Heart right ventricle (tissue), 16 donors: ENCODE results near the gene PLCB4. TPM values are rescaled to one million over a fixed set of nuclear protein-coding genes. Genes with fewer than 3 reads are reported as not detected.
A peak's percentile ranks its signal among the peaks of the same experiment; 100 is the strongest.

ENCODE experiments used
- ATAC-seq, 8 donors: fragments of 200-7000 bp; cut with Tn5 transposase; one replicate each; pipeline ENCODE4 v1.9.1; 2020; ENCODE audit warnings: mild to moderate bottlenecking in 8 of 8, moderate library complexity in 8 of 8, moderate number of reproducible peaks in 1 of 8
- DNase-seq, 2 donors: peaks; one replicate each; pipeline ENCODE4 v3.0.0-alpha.2; 2020
- H3K27ac ChIP-seq, 10 donors: fragments of 200-600 bp; sonication (generic) in 2 of 10; one replicate each; pipeline versions ENCODE4 v1.5.0 to v1.8.0; 2020 to 2022; ENCODE audit warnings: mild to moderate bottlenecking in 3 of 10
- H3K27me3 ChIP-seq, 7 donors: fragments of 200-600 bp; one replicate each; pipeline ENCODE4 v1.8.0; 2021 to 2022; ENCODE audit warnings: mild to moderate bottlenecking in 2 of 7
- H3K36me3 ChIP-seq, 9 donors: fragments of 200-600 bp; sonication (generic) in 1 of 9; one replicate each; pipeline versions ENCODE4 v1.5.0 to v1.8.0; 2020 to 2022; ENCODE audit warnings: mild to moderate bottlenecking in 2 of 9
- H3K4me1 ChIP-seq, 9 donors: fragments of 200-600 bp; sonication (generic) in 1 of 9; one replicate each; pipeline versions ENCODE4 v1.5.0 to v1.8.0; 2020 to 2022; ENCODE audit warnings: mild to moderate bottlenecking in 4 of 9
- H3K4me3 ChIP-seq, 10 donors: fragments of 200-600 bp; sonication (generic) in 2 of 10; one replicate each; pipeline versions ENCODE4 v1.5.0 to v1.8.0; 2020 to 2022; ENCODE audit warnings: mild to moderate bottlenecking in 7 of 10, moderate library complexity in 2 of 10
- H3K9me3 ChIP-seq, 11 donors: fragments of 200-600 bp in 10 of 11; sonication (generic) in 2 of 11; one replicate each; pipeline versions ENCODE4 v1.5.0 to v1.8.0; 2013 to 2022; ENCODE audit warnings: mild to moderate bottlenecking in 2 of 11, control low read depth in 1 of 11, moderate library complexity in 1 of 11
- CTCF ChIP-seq, 9 donors: fragments of 200-600 bp; sonication (generic) in 2 of 9; IDR thresholded peaks; one replicate each; pipeline versions ENCODE4 v1.5.0 to v1.8.0; 2021 to 2022; ENCODE audit warnings: antibody characterized with exemption in 9 of 9, mild to moderate bottlenecking in 5 of 9, moderate library complexity in 1 of 9
- WGBS, 2 donors: extraction: QIAGEN DNeasy Blood & Tissue Kit; methylation state at CpG; one replicate each; pipeline ENCODE4 v1.1.7; 2013; ENCODE audit warnings: inconsistent platforms in 1 of 2; 5-methylcytosine and 5-hydroxymethylcytosine counted together
- intact Hi-C, 10 donors: fragments of 100-400 bp; cut with DNase I; formaldehyde crosslinking; loops; one replicate each; pipeline versions ENCODE4 v1.11.1 to v1.14.2; 2022
- polyA plus RNA-seq, 2 donors: library from polyadenylated mRNA; stranded (reverse); fragments of 200-250 nt; gene quantifications; one replicate each; pipeline ENCODE4 v1.2.3, GENCODE V29; 2013
- total RNA-seq, 10 donors: library from RNA; stranded (reverse); fragmentation: NEBNext Ultra II Directional in 3 of 10; extraction: Animal tissue kit (Norgen Biotek cat#: 25700) in 3 of 10; gene quantifications; one replicate each; pipeline versions ENCODE4 v1.2.1 to v1.2.4, GENCODE V29; 2021 to 2023
- donor health status: Arrhythmogenic right ventricular cardiomyopathy.
- donor health status: ischemic (EF 13 %, LVEDD 7.1; RV severe dilation, severe dysfunction).
- donor health status: healthy with polysubstance abuse.
- donor health status: DM: no; HTN: yes; CAD: no.
- donor health status: DM: no; HTN: no; CAD: no.
- donor health status: ischemic (EF 25% LVEDD 6.9; RV normal size, moderate dysfunction).
- donor health status: ischemic (EF 25% LVEDD 5.7; RV mildly dilated, moderate dysfunction).
- donor health status: healthy.
- donor health status: DM: yes; HTN: yes; CAD: no.
- donor health status: Ischemic cardiomyopathy.
- donor health status: ischemic (EF 35%, LVEDD 5.7; RV mildly dilated, moderate dysfunction).
- donor health status: nonischemic (EF 11% LVEDD 7.7; RV severe dilation, severe dysfunction).
- donor health status: DM: yes; HTN: yes; CAD: no.
- donor health status: PGD.
- donor health status: ischemic (EF 29% LVEDD 5.4; RV normal size, mild dysfunction).
- donor health status: nonischemic (EF 23%, LVEDD 6.1; RV moderate dilation, normal function).

Gene PLCB4
- total and polyA plus RNA-seq, 12 donors = 3.6 to 33.3 (median 28.4) TPM

- Histone ChIP-seq H3K9me3 (no peaks in the 10 kb centered on the region), H3K36me3 (no peaks in the 10 kb centered on the region), H3K27ac (no peak overlapping the region), H3K4me3 (no peak overlapping the region), H3K4me1 (peaks cover 0 to 40% (median 11%) of the 10 kb centered on the region in 9 donors), H3K27me3 (no peaks in the 10 kb centered on the region)
- DNase-seq (no peak), ATAC-seq (no peak)
- no peak for TF ChIP-seq CTCF (IDR thresholded peaks at IDR 0.05)
- 79 to 84% methylated on average over 5 of the region's 5 CpGs for WGBS, 2 donors
- intact Hi-C loops = no loop called here
Measured at GRCh38 chr20:9204979-9205378, 136.1 kb downstream of the PLCB4 start.

GRCh38 chr20:9206486-9206885 lies 137.6 kb downstream of the PLCB4 start:
- Histone ChIP-seq H3K36me3 (no peaks in the 10 kb centered on the region), H3K27ac (peak overlapping the region in 1 of 10 donors; percentile 15), H3K4me1 (peaks cover 0 to 39% (median 7%) of the 10 kb centered on the region in 9 donors), H3K4me3 (no peak overlapping the region), H3K9me3 (no peaks in the 10 kb centered on the region), H3K27me3 (no peaks in the 10 kb centered on the region)
- TF ChIP-seq CTCF (IDR thresholded peaks at IDR 0.05) = no peak
- no peak for DNase-seq
- intact Hi-C loops = no loop called here
- no peak for ATAC-seq

GRCh38 chr20:9207253-9207652 lies 138.4 kb downstream of the PLCB4 start:
- WGBS, 2 donors = 95 to 97% methylated on average over 5 of the region's 5 CpGs
- no peak for DNase-seq
- no peak for TF ChIP-seq CTCF (IDR thresholded peaks at IDR 0.05)
- intact Hi-C loops = no loop called here
- no peak for ATAC-seq
- peaks cover 0 to 37% (median 7%) of the 10 kb centered on the region in 9 donors for H3K4me1 ChIP-seq
- no peak overlapping the region for H3K27ac ChIP-seq
- no peaks in the 10 kb centered on the region for H3K36me3 ChIP-seq
- no peak overlapping the region for H3K4me3 ChIP-seq
- no peaks in the 10 kb centered on the region for H3K27me3 ChIP-seq
- no peaks in the 10 kb centered on the region for H3K9me3 ChIP-seq

GRCh38 chr20:9210356-9210755 lies 141.5 kb downstream of the PLCB4 start:
- TF ChIP-seq CTCF (IDR thresholded peaks at IDR 0.05) = no peak
- Histone ChIP-seq H3K9me3 (peaks cover 0 to 4% (median 0%) of the 10 kb centered on the region in 11 donors), H3K27me3 (no peaks in the 10 kb centered on the region), H3K27ac (no peak overlapping the region), H3K36me3 (no peaks in the 10 kb centered on the region), H3K4me3 (no peak overlapping the region), H3K4me1 (peaks cover 0 to 27% (median 3%) of the 10 kb centered on the region in 9 donors)
- intact Hi-C loops = loop anchor here in 1 of 10 donors (10.0 kb wide), 1 partner anchor 144 kb away; no protein-coding TSS in a partner anchor
- ATAC-seq = no peak
- DNase-seq = no peak
- 89 to 91% methylated on average over 5 of the region's 5 CpGs for WGBS, 2 donors
